GM10847 (cell line): ENCODE results near the gene SULF2.

Source experiments
- POLR2A ChIP-seq: IDR thresholded peaks from 2 replicates; pipeline ENCODE4 v1.6.1; 2011; ENCODE audit not compliant: insufficient read length; ENCODE audit errors: extremely low read depth

Gene SULF2

DNA sequence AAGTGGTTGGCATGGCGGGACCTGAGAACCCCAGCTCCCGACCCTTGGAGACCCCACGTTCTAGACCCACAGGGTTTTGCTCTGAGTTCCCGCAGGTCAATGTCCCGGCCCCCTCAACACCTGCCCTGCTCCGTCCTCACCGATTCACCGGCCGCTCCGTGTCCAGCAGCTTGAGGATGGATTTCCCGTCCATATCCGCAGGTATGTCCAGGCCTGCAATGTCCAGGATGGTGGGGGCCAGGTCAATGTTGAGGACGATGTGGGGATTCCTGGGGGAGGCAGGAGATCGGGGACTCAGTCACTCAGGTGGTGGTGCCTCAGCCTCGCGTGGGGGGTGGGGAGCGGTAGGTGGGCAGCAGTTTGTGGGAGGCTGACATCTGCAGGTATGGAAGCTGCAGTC, 106.7 kb downstream of the SULF2 start:
- TF ChIP-seq POLR2A, result no peak

DNA sequence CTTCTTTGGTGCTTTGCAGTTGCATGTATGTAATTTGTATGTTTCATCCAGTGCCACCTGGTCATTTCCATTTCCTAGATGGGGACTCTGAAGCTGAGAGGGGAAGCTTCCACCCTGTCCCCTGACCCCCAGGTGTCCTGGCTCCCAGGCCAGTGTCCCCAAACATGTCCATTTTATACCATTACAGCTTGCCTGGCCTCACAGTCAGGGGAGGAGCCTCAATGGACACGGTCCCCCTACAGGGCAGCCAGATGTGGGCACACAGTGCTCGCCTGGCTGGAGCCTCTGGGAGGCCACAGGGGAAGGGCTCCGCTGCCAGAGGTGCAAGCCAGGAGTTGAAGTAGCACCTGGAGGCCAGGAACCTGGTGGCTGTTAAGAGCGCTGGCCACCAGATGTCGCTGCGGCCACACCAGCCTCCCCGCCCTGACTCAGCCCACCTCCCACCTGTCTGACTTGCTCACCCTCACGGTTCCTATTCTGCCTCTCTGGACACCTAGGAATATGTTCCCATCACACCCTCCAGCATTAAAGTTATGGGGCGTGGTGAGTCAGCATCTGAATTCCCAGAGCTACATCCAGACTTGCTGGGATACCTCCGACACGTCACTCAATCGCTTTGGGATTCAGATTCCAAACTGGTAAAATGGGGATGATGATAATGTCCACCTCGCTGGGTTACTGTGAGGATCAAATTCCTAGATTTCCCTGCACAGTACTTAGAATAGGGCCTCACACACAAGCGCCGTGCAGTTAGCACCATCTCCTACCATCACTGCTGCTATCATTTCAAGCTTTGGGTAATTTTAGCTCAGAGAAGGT, 107.4 kb downstream of the SULF2 start:
- TF ChIP-seq POLR2A, result no peak

DNA sequence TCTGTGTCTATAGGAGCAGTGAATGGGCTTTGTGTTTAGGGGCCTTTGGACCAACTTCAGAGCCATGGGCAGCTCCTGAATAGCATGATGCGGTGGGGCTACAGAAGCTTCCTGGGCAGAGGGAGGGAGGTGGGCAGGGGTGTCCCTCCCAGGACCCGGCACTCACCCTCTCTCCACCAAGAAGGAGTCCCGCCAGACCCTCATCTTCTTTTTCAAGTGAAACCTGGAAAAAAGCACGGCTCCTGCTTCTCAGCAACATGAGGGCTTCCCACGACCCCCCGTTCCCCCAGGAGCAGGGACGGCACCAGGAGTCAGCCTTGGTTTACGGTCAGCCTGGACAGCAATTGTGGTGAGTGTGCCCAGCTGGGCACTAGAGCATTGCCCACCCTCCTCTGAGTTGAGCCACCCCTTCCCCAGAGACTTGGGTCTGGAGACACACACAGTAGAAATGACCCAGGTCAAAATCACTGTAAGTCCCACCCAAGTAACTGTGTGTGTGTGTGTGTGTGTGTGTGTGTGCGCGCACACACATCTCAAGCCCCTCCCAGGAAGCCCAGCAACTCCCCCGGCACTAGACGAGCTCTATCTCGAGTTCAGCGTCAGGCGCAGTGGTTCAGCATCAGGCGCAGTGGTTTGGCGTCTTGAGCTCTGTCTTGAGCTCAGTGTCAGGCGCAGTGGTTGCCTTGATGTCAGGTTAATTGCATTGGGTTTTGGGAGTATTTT, 108.2 kb downstream of the SULF2 start:
- TF ChIP-seq POLR2A, result no peak

DNA sequence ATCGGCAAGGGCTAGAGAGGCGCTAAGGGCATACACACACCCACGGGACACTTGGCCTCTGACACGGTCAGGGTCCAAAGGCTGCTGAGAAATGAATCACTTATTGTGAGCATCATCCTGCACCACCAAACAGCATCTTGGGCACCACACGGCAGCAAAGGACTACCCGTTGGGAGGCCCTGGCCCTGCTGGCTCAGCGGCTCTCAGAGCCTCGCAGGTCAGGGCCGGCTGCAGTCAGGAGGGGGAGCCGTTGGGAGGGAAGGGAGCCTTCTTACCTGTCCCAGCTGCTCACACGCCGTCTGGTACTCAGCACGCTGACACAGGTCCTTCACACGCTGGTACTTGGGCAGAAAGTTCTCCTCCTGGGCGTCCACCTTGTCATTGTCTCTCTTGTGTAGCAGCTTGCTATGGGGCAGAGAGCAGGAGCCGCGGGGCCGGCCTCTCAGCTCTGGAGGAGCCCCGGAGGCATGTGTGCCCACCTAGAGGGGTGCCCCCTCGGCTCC, 109.0 kb downstream of the SULF2 start:
- no peak for TF ChIP-seq POLR2A

DNA sequence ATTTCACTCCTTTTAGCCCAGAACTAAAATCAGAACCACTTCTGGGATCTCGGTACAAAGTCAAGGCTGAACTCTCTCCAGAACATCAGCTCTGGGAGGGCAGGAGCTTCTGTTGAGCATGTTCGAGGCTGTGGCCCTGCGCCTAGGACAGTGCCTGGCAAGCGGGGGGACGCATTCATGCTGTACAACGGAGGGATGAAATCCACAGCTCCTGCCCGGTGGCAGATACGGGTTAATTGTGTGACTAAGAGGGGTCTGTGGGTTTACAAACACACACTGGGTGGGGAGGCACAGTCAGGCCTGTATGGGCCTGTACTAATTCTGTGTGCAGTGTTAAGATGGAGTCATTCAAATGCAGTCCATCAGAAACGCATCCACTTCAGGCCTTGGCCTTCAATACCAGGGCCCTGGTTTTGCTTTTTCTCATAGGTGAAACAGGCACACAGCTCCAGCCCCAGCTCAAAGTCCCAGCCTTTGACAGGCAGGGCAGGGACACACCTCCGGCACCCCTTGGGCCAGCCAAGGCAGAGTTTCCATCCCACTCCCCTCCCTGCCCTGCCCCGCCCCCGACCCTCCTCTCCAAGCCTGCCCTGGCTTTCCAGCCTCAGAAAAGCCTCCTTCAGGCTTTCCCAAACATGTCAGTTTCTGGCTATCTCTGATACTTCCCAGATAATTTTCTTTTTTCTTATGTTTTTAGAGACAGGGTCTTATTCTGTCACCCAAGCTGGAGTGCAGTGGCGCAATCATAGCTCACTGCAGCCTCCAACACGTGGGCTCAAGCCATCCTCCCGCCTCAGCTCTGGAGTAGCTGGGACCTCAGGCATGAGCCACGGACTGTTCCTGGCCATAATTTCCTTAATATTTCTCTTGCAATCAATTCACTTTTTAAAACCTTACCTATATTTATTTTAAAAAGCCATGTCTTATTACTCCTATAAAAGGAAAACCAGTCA, 109.8 kb downstream of the SULF2 start:
- TF ChIP-seq POLR2A, result no peak

DNA sequence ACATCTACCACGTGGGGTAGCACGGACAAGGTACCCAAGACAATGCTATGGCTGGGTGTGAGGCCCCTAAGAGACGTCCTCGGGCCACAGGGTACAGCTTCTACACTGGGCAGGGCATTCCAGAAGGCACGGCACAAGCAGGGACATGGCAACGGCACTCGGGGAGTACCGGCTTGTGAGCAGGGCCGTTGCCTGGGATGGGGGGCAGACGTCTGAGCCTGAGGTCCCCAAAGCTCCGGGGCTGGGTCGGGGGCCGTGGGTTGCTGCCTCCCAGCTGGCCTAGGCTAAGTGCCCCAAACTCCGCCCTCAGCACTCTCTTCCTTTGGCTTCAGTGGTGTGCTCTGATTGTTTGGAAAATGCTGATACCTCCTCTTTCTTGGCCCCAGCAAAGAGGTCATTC, 110.6 kb downstream of the SULF2 start:
- no peak for TF ChIP-seq POLR2A

DNA sequence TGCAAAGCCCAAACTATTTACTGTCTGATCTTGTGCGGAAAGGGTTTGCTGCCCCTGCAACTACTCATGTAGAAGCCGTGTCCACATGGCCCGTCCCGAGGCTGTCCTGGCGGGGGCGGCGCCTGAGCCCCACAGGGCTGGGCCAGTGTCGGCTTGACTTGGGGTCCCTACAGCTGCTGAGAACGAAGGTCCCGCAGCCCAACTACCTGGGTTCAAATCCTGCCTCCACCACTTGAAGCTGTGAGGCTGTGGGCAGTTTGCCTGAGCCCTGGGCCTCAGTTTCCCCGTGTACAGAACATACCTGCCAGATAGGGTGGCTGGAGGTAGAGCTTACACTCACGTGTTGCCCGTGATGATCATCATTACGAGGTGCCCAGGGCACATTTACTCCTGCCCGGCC, 111.1 kb downstream of the SULF2 start:
- TF ChIP-seq POLR2A, result no peak

DNA sequence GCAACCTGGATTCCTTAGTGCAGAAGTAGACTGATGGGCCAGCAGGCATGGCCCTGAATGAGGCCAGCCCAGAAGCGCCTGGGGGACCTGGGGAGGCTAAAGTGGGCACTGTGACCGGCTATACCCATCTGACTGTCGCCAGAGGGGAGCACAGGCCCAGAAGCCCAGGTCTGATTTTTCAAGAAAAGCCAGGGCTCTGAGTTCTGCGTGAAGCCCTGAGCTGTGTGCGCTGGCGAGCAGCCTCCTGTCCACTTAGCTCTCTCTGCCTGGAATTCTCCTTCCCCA, 111.7 kb downstream of the SULF2 start:
- TF ChIP-seq POLR2A, result no peak

DNA sequence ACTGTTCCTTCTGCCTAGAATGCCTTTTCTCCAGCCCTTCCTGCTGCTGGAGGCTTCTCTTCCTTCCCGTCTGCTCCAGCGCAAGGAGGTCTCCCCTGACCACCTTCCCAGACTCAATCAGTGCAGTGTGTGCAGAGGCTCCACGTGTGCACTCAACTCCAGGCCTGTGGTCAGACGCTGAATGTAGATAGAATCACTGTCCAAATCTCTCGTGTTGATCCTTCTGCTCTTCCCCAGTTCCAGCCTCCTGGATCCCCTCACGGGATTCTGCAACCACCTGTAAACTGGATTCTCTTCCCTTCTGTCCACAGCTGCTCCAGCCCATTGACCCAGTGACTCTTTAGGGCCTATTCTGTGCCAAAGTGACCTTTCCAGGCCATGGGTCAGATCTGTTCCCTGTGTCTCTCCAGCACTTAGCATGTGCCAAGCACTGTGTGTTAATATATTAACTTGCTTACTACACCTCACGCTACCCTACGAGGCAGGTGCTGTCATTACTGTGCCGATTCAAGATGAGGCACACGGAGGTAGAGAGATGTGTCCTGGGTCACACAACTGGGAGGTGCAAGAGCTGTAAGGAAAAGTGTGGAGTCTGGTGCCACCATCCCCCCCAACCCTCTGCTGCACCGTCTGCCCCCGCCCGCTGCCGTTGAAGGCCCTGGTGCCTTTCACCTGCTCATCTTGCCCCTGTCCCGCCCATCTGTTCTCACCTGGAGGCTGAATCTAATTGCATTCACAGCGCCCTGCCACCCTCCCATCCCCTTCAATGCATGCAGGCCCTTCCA, 112.2 kb downstream of the SULF2 start:
- no peak for TF ChIP-seq POLR2A

DNA sequence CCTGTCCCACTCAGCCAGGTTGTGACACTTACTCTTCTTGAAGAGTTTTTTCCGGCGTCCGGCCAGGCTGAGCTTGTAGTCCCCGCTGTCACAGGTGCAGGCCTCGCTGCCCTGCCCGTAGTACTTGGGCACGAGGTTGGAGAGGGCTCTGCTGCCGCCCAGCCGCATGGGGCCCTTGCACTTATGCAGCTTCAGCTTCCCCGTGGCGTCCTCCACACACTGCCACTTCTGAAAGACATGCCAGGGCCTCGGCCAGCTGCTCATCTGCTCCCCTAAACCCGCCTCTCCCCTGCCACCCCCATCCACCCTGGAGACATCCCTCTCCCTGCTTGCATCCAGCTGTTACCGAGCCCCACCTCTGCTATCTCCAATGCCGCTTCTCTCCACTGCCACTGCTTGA, 113.1 kb downstream of the SULF2 start:
- TF ChIP-seq POLR2A, result no peak

DNA sequence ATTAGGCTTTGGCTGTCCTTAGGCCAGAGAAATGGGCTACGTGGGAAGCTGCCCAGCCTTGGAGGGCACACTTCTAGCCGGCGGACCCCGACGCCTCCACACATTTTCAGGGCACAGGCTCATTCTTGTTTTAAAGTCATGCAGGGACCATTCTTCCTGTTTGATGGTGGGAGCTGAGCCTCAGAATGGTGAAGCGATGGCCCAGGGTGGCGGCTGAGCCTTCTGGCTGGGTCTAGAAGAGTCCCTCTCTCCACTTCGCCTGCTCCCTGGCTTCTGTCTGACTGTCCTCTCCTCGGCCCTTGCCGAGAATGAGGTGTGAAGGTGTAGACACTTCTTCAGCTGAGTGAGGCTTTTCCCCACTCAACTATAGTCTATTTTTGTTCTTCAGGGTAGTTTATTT, 114.4 kb downstream of the SULF2 start:
- no peak for TF ChIP-seq POLR2A

DNA sequence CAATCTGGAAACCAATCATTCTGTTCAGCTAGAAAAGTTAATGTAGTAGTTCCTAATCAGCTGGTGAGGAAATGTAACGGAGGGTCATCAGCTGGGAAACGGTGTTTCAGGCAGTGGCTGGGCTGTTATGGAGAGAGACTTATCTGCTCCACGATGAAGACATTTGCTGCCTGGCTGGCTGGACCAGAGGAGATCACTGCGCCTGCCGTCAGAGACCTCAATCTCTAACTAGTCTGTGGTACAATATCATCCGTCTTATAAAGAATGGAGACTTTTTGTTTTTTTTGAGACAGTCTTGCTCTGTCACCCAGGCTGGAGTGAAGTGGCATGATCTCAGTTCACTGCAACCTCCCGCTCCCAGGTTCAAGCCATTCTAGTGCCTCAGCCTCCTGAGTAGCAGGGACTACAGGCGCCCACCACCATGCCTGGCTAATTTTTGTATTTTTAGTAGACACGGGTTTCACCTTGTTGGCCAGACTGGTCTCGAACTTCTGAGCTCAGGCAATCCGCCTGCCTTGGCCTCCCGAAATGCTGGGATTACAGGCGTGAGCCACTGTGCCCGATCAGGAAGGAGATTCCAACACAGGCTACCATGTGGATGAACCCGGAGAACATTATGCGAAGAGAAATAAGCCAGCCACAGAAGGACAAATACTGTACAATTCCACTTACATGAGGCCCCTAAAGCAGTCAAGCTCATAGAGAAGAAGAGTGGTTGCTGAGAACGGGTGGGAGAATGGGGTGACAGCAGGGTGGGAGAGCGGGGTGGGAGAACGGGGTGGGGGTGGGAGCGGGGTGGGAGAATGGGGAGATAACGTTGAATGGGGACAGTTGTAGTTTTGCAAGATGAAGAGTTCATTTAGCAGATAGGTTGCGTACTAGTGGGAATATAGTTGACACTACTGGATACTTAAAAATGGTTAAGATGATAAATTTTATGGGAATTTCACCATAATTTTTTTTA, 115.1 kb downstream of the SULF2 start:
- no peak for TF ChIP-seq POLR2A

DNA sequence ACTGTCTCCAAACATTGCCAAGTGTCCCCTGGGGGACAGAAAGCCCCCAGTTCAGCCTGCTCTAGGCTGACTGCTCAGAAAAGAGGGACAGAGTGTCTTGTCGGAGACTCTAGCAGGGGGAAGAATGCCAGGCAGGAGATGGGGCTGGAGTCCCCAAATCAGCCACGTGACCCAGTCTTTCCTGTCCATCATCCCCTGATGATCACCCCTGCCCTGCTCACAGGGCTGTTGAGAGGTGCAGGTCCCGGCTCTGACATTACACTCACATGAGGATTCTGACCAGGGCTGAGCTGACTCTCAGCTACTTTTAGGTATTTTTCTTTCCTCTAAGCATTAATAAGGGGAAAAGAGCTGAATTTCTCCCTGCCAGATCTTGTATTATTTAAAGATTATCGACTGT, 115.8 kb downstream of the SULF2 start:
- no peak for TF ChIP-seq POLR2A

DNA sequence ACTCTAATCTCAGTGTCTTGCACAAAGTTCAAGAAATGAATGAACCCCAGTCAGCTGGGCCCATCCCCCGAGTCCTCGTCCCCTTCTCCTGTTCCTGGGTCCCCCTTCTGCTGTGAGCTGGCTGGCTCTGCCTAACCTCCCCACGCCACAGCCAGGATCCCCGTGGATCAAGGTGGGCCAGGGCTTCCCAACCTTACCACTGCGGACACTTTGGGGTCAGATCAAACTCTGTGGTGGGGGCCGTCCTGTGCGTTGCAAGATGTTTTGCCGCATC, 116.2 kb downstream of the SULF2 start:
- no peak for TF ChIP-seq POLR2A
